ENCODE data around the gene BAD. TPM values are rescaled to one million over a fixed set of nuclear protein-coding genes. Genes with fewer than 3 reads are reported as not detected.

Gene BAD
- total and polyA plus RNA-seq, 8 donors, result 40.4 to 343 (median 105) TPM

DNA sequence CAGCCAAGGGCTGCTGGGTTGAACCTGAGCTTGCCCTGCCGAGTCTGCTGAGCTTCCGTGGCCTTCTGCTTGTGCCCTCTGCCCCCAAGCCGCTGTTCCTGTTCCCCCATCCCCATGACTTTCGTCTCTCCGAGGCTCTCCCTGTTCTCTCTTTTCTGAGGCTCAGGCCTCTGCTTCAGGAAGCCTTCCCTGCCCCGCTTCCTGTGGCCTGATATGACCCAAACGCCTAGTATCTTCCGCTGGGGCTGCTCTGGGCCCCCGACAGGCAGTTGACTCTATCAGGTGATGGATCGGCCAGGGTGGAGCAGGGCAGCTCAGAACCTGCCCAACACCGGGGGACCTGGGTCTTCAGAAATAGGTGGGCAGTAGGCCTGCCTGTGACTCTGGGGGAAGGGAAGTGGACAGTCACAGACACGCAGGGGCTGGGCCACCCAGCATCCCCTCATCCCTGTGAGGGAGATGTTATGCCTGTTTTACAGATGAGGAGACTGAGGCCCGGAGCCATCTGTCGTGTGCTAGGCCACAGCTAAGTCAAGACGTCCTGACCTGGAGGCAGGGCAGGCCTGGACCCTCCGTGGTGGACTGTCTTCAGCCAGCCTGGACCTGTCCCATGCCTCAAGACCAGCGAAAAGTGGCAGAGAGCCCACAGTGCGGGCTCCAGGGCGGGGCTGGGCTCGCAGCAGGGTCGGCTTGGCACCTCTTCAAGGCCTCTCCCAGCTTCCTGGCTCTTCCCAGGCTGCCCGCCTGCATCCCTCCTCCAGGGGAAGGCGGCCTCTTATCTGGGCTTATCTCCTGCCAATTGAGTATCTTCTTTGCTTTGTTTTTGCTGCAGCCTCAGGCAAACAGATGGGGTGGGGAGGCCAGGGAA, 16.2 kb downstream of the BAD start:
- no peaks in the 10 kb centered on the region for H3K9me3 ChIP-seq
- peak overlapping the region; percentile 92 to 99 (median 95) for H3K27ac ChIP-seq
- TF ChIP-seq POLR2AphosphoS5 (IDR thresholded peaks at IDR 0.05) (peak in 1 of 3 donors; percentile 28), EP300 (IDR thresholded peaks at IDR 0.05) (no peak)
- 30 to 51% (median 40%) methylated on average over 18 to 23 of the region's 23 CpGs for WGBS, 5 donors
- peak; percentile 69 to 77 for DNase-seq
- H3K4me1 ChIP-seq, result peaks cover 27 to 44% (median 42%) of the 10 kb centered on the region in 4 donors
- intact Hi-C loops (cut with DNase I; ENCODE audit: low total_unique reads), result no loop called here
- H3K36me3 ChIP-seq, result peaks cover 22 to 42% (median 40%) of the 10 kb centered on the region in 4 donors
- no peaks in the 10 kb centered on the region for H3K27me3 ChIP-seq
- peak overlapping the region; percentile 63 to 81 (median 70) for H3K4me3 ChIP-seq

DNA sequence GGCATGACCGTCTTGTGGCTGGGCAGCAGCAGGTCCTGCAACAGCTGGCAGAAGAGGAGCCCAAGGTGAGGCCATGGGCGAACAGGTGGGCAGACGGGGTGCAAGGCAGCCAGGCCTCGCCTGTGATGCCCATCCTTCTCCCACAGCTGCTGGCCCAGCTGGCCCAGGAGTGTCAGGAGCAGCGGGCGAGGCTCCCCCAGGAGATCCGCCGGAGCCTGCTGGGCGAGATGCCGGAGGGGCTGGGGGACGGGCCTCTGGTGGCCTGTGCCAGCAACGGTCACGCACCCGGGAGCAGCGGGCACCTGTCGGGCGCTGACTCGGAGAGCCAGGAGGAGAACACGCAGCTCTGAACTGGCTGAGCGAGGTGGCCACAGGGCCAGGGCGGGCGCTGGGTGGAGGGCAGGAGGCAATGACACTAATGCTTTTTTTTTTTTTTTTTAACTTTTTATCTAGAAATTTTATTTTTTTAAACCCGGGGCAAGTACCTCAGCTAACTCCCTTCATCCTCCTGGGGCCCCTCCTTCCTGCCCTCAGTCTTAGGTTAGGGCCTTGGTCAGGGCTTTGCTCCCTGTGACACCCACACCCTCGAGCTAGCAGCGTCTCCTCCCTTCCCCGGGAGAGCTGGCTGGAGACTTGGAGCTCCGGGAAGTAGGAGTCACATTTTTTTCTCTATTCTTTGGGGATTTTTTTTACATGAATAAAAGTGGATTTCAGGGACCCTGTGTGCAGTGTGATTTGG, 17.1 kb downstream of the BAD start:
- intact Hi-C loops (cut with DNase I; ENCODE audit: low total_unique reads), result no loop called here
- DNase-seq, result no peak
- 56 to 81% (median 66%) methylated on average over 19 to 27 of the region's 27 CpGs for WGBS, 5 donors
- no peaks in the 10 kb centered on the region for H3K9me3 ChIP-seq
- peaks cover 31 to 51% (median 48%) of the 10 kb centered on the region in 4 donors for H3K36me3 ChIP-seq
- peak overlapping the region in 1 of 4 donors; percentile 72 for H3K4me3 ChIP-seq
- no peaks in the 10 kb centered on the region for H3K27me3 ChIP-seq
- peak overlapping the region; percentile 92 to 99 (median 95) for H3K27ac ChIP-seq
- H3K4me1 ChIP-seq, result peaks cover 25 to 38% (median 34%) of the 10 kb centered on the region in 4 donors
- TF ChIP-seq POLR2AphosphoS5 (IDR thresholded peaks at IDR 0.05) (no peak), EP300 (IDR thresholded peaks at IDR 0.05) (no peak)

DNA sequence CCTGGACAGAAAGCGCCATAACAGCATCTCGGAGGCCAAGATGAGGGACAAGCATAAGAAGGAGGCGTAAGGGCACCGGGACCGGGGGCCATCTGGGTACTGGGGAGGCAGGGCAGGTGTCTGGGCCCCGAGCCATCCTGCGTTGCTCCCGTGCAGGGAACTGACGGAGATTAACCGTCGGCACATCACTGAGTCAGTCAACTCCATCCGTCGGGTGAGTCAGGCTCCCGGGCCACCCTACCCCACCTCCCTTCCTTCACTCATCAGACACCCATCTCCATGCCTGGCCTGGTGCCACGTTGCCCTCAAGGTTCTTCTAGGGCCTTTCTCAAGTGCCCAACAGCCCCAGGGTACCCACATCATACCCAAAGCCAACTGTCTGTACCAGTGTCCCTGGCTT, 18.1 kb downstream of the BAD start:
- WGBS, 5 donors, result 83 to 91% (median 89%) methylated on average over 15 of the region's 15 CpGs
- Histone ChIP-seq H3K27me3 (no peaks in the 10 kb centered on the region), H3K27ac (peak overlapping the region in 1 of 5 donors; percentile 96), H3K36me3 (peaks cover 41 to 61% (median 59%) of the 10 kb centered on the region in 4 donors), H3K4me3 (no peak overlapping the region), H3K9me3 (no peaks in the 10 kb centered on the region), H3K4me1 (peaks cover 15 to 29% (median 24%) of the 10 kb centered on the region in 4 donors)
- DNase-seq, result no peak
- intact Hi-C loops (cut with DNase I; ENCODE audit: low total_unique reads), result no loop called here
- TF ChIP-seq, protein P1, sequence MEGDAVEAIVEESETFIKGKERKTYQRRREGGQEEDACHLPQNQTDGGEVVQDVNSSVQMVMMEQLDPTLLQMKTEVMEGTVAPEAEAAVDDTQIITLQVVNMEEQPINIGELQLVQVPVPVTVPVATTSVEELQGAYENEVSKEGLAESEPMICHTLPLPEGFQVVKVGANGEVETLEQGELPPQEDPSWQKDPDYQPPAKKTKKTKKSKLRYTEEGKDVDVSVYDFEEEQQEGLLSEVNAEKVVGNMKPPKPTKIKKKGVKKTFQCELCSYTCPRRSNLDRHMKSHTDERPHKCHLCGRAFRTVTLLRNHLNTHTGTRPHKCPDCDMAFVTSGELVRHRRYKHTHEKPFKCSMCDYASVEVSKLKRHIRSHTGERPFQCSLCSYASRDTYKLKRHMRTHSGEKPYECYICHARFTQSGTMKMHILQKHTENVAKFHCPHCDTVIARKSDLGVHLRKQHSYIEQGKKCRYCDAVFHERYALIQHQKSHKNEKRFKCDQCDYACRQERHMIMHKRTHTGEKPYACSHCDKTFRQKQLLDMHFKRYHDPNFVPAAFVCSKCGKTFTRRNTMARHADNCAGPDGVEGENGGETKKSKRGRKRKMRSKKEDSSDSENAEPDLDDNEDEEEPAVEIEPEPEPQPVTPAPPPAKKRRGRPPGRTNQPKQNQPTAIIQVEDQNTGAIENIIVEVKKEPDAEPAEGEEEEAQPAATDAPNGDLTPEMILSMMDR (IDR thresholded peaks at IDR 0.05), result no peak
- no peak for TF ChIP-seq POLR2AphosphoS5 (IDR thresholded peaks at IDR 0.05)
- no peak for TF ChIP-seq EP300 (IDR thresholded peaks at IDR 0.05)
- no peak for TF ChIP-seq POLR2A (IDR thresholded peaks at IDR 0.05)

DNA sequence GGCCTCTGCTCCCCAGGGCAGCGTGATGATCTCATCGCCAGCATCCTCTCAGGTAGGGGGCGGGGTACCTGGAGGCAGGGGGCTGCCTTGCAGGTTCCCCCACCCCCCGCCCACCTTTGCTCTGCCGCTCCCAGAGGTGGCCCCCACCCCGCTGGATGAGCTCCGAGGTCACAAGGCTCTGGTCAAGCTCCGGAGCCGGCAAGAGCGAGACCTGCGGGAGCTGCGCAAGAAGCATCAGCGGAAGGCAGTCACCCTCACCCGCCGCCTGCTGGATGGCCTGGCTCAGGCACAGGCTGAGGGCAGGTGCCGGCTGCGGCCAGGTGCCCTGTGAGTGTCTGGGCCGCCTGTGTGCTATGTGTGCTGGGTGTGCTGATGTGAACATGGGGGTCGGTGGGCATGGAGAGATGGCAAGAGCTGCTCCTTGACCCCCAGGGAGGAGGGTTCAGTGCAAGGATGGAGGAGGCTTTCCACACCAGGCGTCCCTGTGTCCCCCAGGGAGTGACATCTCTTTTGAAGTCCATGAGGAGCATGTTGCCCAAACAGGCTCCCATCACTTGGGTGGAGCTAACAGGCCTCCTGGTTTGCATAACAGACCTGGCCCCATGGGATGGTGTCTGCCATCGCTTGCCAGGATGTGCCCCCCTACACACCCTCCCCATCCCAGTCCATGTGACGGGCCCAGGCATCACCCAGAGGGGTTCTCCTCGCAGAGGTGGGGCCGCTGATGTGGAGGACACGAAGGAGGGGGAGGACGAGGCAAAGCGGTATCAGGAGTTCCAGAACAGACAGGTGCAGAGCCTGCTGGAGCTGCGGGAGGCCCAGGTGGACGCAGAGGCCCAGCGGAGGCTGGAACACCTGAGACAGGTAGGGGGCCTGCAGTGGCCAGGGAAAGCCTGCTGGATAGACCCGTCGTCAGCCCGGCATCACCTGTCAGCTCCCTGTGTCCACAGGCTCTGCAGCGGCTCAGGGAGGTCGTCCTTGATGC, 19.0 kb downstream of the BAD start:
- Histone ChIP-seq H3K27me3 (no peaks in the 10 kb centered on the region), H3K36me3 (peaks cover 43 to 66% (median 65%) of the 10 kb centered on the region in 4 donors), H3K4me3 (no peak overlapping the region), H3K9me3 (no peaks in the 10 kb centered on the region), H3K27ac (no peak overlapping the region), H3K4me1 (peaks cover 15 to 29% (median 24%) of the 10 kb centered on the region in 4 donors)
- intact Hi-C loops (cut with DNase I; ENCODE audit: low total_unique reads), result no loop called here
- no peak for TF ChIP-seq EP300 (IDR thresholded peaks at IDR 0.05)
- TF ChIP-seq POLR2AphosphoS5 (IDR thresholded peaks at IDR 0.05), result no peak
- no peak for TF ChIP-seq POLR2A (IDR thresholded peaks at IDR 0.05)
- TF ChIP-seq, protein P1 (IDR thresholded peaks at IDR 0.05), result no peak
- no peak for DNase-seq
- 91 to 94% (median 93%) methylated on average over 25 to 35 of the region's 35 CpGs for WGBS, 5 donors

Measured in stomach (tissue), 9 donors.